Endothelial cell of umbilical vein (primary cell): ENCODE results near the gene NRXN3.

Source experiments
- CTCF ChIP-seq, 2 donors: IDR thresholded peaks; 1 replicate in 1 of 2; 2 replicates in 1 of 2; pipeline ENCODE4 v1.5.1; 2011; ENCODE audit warnings: low read length in 2 of 2, mild to moderate bottlenecking in 2 of 2, moderate library complexity in 2 of 2, control low read depth in 1 of 2, inconsistent platforms in 1 of 2, low read depth in 1 of 2; ENCODE audit not compliant: insufficient read depth in 1 of 2; ENCODE audit errors: extremely low read depth in 1 of 2
- EZH2 ChIP-seq: IDR thresholded peaks from 2 replicates; pipeline ENCODE4 v1.6.1; 2012; ENCODE audit warnings: borderline replicate concordance, low read depth, mild to moderate bottlenecking, moderate library complexity, low read length, inconsistent platforms; ENCODE audit not compliant: severe bottlenecking
- JUN ChIP-seq: IDR thresholded peaks from 2 replicates; pipeline ENCODE4 v1.6.1; 2011; ENCODE audit warnings: borderline replicate concordance, low read depth; ENCODE audit not compliant: insufficient read length, insufficient read depth
- MAX ChIP-seq: IDR thresholded peaks from 2 replicates; pipeline ENCODE4 v1.6.1; 2011; ENCODE audit not compliant: insufficient read depth, insufficient read length
- POLR2A ChIP-seq: IDR thresholded peaks from 2 replicates; pipeline ENCODE4 v1.6.1; 2012; ENCODE audit warnings: low read depth, mild to moderate bottlenecking, control low read depth, low read length
- POLR2AphosphoS5 ChIP-seq: IDR thresholded peaks from 2 replicates; pipeline ENCODE4 v1.6.1; 2012; ENCODE audit warnings: low read depth, mild to moderate bottlenecking, control low read depth, low read length, moderate library complexity; ENCODE audit not compliant: insufficient read depth

- TF ChIP-seq CTCF (IDR thresholded peaks at IDR 0.05; ENCODE audit: extremely low read depth in 1 of 2, insufficient read depth in 1 of 2, low read depth in 1 of 2, low read length in 2 of 2), result no peak
- TF ChIP-seq EZH2, result no peak
- TF ChIP-seq POLR2A, result no peak
- no peak for TF ChIP-seq MAX
- TF ChIP-seq JUN, result no peak
- TF ChIP-seq POLR2AphosphoS5, result no peak
Measured at GRCh38 chr14:78509516-78509915, 339.3 kb downstream of the NRXN3 start.
